ENCODE data around the gene ALDH3B1. TPM values are rescaled to one million over a fixed set of nuclear protein-coding genes. Genes with fewer than 3 reads are reported as not detected.

The ALDH3B1 gene
- polyA plus RNA-seq, 3 donors: 79.8 to 89.1 (median 86.7) TPM

DNA sequence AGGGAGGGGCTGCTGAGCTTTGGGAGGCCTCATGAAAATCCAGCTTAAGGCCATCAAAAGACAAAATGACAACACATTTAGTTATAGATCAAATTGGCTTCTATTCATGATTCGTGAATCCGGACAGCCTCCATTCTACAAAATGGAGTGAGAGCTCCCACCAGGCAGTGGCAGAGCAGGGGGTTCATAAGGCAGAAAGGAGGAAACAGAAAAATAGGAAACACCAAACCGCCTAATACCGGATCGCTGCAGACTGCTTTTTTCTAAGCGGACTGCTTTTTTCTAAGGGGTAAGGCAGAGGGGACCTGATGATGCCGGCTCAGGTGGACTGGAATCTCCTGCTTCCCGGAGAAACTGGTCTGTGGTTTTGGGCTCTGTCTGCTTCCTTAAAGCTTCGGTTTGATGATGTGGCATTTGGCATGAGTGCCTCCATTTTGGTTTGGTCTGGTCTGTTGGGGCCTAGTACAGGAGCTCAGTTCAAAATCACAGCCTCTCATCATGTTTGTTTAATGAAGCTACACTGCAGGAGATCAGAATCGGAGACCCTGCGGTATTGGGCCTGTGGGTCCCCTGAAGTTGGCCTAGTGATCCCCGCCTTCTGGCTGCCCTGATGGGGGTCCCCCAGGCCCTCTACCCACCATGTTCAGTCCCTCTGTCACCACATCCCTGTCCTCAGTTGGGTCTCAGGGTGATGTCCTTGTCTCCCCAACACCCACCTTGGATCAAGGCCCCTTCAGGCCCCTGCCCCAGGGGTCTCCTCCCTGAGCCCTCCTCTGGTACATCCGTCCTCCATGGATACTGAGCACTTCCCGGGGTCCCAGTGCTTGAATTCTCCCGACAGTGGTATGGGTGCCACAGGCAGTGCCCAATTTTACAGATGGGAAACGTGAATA is 1.2 kb downstream of the ALDH3B1 start:
- H2AFZ ChIP-seq (ENCODE audit: insufficient read depth, low read depth, low read length, poor library complexity, severe bottlenecking): peak overlapping the region; percentile 79
- peak overlapping the region; percentile 75 for H3K9ac ChIP-seq (ENCODE audit: insufficient read depth, low read length, poor library complexity, severe bottlenecking)
- peak overlapping the region; percentile 94 for H3K4me2 ChIP-seq (replicated peaks; ENCODE audit: extremely low read depth, low read length, poor library complexity, severe bottlenecking)

More for the DNA sequence above, 1.2 kb downstream of the ALDH3B1 start:
- TF ChIP-seq, protein P1, sequence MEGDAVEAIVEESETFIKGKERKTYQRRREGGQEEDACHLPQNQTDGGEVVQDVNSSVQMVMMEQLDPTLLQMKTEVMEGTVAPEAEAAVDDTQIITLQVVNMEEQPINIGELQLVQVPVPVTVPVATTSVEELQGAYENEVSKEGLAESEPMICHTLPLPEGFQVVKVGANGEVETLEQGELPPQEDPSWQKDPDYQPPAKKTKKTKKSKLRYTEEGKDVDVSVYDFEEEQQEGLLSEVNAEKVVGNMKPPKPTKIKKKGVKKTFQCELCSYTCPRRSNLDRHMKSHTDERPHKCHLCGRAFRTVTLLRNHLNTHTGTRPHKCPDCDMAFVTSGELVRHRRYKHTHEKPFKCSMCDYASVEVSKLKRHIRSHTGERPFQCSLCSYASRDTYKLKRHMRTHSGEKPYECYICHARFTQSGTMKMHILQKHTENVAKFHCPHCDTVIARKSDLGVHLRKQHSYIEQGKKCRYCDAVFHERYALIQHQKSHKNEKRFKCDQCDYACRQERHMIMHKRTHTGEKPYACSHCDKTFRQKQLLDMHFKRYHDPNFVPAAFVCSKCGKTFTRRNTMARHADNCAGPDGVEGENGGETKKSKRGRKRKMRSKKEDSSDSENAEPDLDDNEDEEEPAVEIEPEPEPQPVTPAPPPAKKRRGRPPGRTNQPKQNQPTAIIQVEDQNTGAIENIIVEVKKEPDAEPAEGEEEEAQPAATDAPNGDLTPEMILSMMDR (IDR thresholded peaks at IDR 0.05): no peak
- Histone ChIP-seq H3K9me3 (replicated peaks in 1 of 2; ENCODE audit: control insufficient read depth in 1 of 2, insufficient read depth in 1 of 2, low read length in 2 of 2) (no peaks in the 10 kb centered on the region), H3K4me1 (ENCODE audit: control insufficient read depth in 1 of 2, insufficient read depth in 2 of 2, low read length in 2 of 2) (peaks cover 71 to 79% of the 10 kb centered on the region in 2 donors), H4K20me1 (ENCODE audit: insufficient read depth, low read length) (peaks cover 45% of the 10 kb centered on the region), H3K4me3 (replicated peaks in 1 of 3; ENCODE audit: low read depth in 2 of 3, low read length in 3 of 3) (peak overlapping the region; percentile 52 to 89 (median 60)), H3K27me3 (ENCODE audit: control insufficient read depth in 2 of 2, insufficient read depth in 2 of 2, low read length in 2 of 2) (no peaks in the 10 kb centered on the region), H3K79me2 (ENCODE audit: insufficient read depth, low read length) (peaks cover 59% of the 10 kb centered on the region), H3K27ac (ENCODE audit: low read depth in 1 of 2, low read length in 2 of 2) (peak overlapping the region; percentile 90 to 94), H3K36me3 (replicated peaks in 1 of 2; ENCODE audit: control insufficient read depth in 1 of 2, insufficient read depth in 2 of 2, low read length in 2 of 2) (peaks cover 3 to 25% of the 10 kb centered on the region in 2 donors)
- H3K4me1 Mint-ChIP-seq: peaks cover 69% of the 10 kb centered on the region
- H3K4me3 Mint-ChIP-seq: peak overlapping the region; percentile 83 to 92
- intact Hi-C loops (cut with micrococcal nuclease): loop anchor here in 1 of 2 donors (2.0 to 5.0 kb wide), 3 partner anchors 26 to 196 kb away; partner anchors contain the start of gene CHKA
- H3K27me3 Mint-ChIP-seq (ENCODE audit: low read depth in 3 of 3): peaks cover 0 to 1% (median 0%) of the 10 kb centered on the region in 3 donors
- 55% methylated on average over 12 of the region's 16 CpGs for WGBS (ENCODE audit: insufficient coverage)
- H3K27ac Mint-ChIP-seq: peak overlapping the region; percentile 91 to 97 (median 95)
- H3K36me3 Mint-ChIP-seq: peaks cover 19 to 29% of the 10 kb centered on the region in 2 donors
- peak in 2 of 3 donors; percentile 36 to 49 for DNase-seq
- H3K9me3 Mint-ChIP-seq: no peaks in the 10 kb centered on the region

Measured in CD14-positive monocyte (primary cell).